ENCODE data around the gene UNC93B1. TPM values are rescaled to one million over a fixed set of nuclear protein-coding genes. Genes with fewer than 3 reads are reported as not detected.

Gene UNC93B1
- total and polyA plus RNA-seq, 2 of the 8 experiments (the other 6 are each of a cell fraction or from before 2014, with no cell fraction given): 18.9 to 34.3 TPM

GRCh38 chr11:67983951-67984350, 19.9 kb downstream of the UNC93B1 start:
- Histone ChIP-seq H4K91ac (replicated peaks; ENCODE audit: insufficient read length, low read length) (no peak overlapping the region), H3K79me1 (ENCODE audit: low read depth, low read length) (no peaks in the 10 kb centered on the region), H3K18ac (ENCODE audit: extremely low read depth, low read length) (no peak overlapping the region), H3K27ac (ENCODE audit: low read depth, low read length) (no peak overlapping the region), H3K23ac (ENCODE audit: insufficient read length) (no peak overlapping the region), H2BK20ac (ENCODE audit: low read length) (no peak overlapping the region), H4K5ac (ENCODE audit: insufficient read length, low read depth, low read length) (no peak overlapping the region), H3K9ac (replicated peaks in 1 of 4; ENCODE audit: extremely low read depth in 1 of 4, low read depth in 3 of 4, low read length in 3 of 4) (no peak overlapping the region), H3K14ac (ENCODE audit: insufficient read length) (no peak overlapping the region), H3K4me2 (ENCODE audit: insufficient read depth in 1 of 2, low read depth in 2 of 2, low read length in 2 of 2) (no peak overlapping the region), H2BK5ac (ENCODE audit: low read depth, low read length) (no peak overlapping the region), H3K56ac (replicated peaks; ENCODE audit: insufficient read length, low read depth, low read length) (no peak overlapping the region), H3K4me1 (replicated peaks in 1 of 4; ENCODE audit: control insufficient read depth in 3 of 4, insufficient read depth in 4 of 4, low read length in 3 of 4) (peaks cover 0 to 2% (median under 1%) of the 10 kb centered on the region in 4 experiments; a peak in 1 of 7 replicates), H2BK15ac (ENCODE audit: low read length) (no peak overlapping the region), H2BK120ac (replicated peaks; ENCODE audit: low read depth, low read length) (no peak overlapping the region), H3K9me3 (ENCODE audit: insufficient read depth in 2 of 2, low read depth in 1 of 2, low read length in 1 of 2) (no peaks in the 10 kb centered on the region), H3K79me2 (ENCODE audit: control insufficient read depth in 1 of 2, insufficient read depth in 2 of 2, low read length in 2 of 2) (no peaks in the 10 kb centered on the region), H3K4ac (replicated peaks; ENCODE audit: insufficient read length, low read depth, low read length) (no peak overlapping the region), H4K8ac (ENCODE audit: extremely low read depth, insufficient read depth, low read length) (no peak overlapping the region), H2BK12ac (ENCODE audit: low read depth, low read length) (no peak overlapping the region), H4K20me1 (replicated peaks in 1 of 2; ENCODE audit: control insufficient read depth in 1 of 2, insufficient read depth in 2 of 2, low read length in 2 of 2) (no peaks in the 10 kb centered on the region), H2AK5ac (ENCODE audit: low read depth, low read length) (no peak overlapping the region), H3K36me3 (ENCODE audit: control insufficient read depth in 2 of 4, insufficient read depth in 4 of 4, low read length in 3 of 4) (no peaks in the 10 kb centered on the region), H3K23me2 (ENCODE audit: low read depth, low read length) (no peaks in the 10 kb centered on the region), H3K27me3 (replicated peaks in 1 of 4; ENCODE audit: control insufficient read depth in 3 of 4, extremely low read depth in 1 of 4, insufficient read depth in 3 of 4, low read length in 3 of 4) (no peaks in the 10 kb centered on the region), H2AFZ (ENCODE audit: low read length) (no peak overlapping the region), H3K4me3 (ENCODE audit: extremely low read depth in 1 of 4, insufficient read depth in 2 of 4, low read depth in 3 of 4, low read length in 4 of 4) (no peak overlapping the region)
- 89% methylated on average over 21 of the region's 29 CpGs; no CpG with 5 or more reads in 1 of the 2 experiments for WGBS, 2 experiments (ENCODE audit: extremely low coverage in 1 of 2, insufficient coverage in 1 of 2, insufficient read length in 1 of 2, insufficient replicate concordance in 2 of 2, low coverage in 1 of 2, low lambda C conversion rate in 2 of 2, missing lambda C conversion rate in 1 of 2)
- FAIRE-seq (no peak), DNase-seq (ENCODE audit: low read depth in 1 of 2, low spot score in 2 of 2) (no peak)
- POLR2A ChIA-PET (ENCODE audit: partially characterized antibody): no interaction called here
- CTCF ChIA-PET (ENCODE audit: partially characterized antibody): no interaction called here
- TF ChIP-seq GTF2F1 (IDR thresholded peaks at IDR 0.05; ENCODE audit: borderline replicate concordance, low read depth, low read length): no peak
- no peak for TF ChIP-seq POU5F1 (IDR thresholded peaks at IDR 0.05; ENCODE audit: low read depth, low read length)
- TF ChIP-seq TEAD4 (IDR thresholded peaks at IDR 0.05; ENCODE audit: low read depth, low read length): no peak
- TF ChIP-seq CREB1 (IDR thresholded peaks at IDR 0.05): no peak
- no peak for TF ChIP-seq JUND (IDR thresholded peaks at IDR 0.05; ENCODE audit: low read length)
- no peak for TF ChIP-seq ATF2 (IDR thresholded peaks at IDR 0.05; ENCODE audit: low read length)
- TF ChIP-seq, protein P1, sequence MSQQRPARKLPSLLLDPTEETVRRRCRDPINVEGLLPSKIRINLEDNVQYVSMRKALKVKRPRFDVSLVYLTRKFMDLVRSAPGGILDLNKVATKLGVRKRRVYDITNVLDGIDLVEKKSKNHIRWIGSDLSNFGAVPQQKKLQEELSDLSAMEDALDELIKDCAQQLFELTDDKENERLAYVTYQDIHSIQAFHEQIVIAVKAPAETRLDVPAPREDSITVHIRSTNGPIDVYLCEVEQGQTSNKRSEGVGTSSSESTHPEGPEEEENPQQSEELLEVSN (IDR thresholded peaks at IDR 0.05): no peak
- no peak for TF ChIP-seq EZH2 (IDR thresholded peaks at IDR 0.05; ENCODE audit: low read depth, low read length, severe bottlenecking)
- TF ChIP-seq RNF2 (IDR thresholded peaks at IDR 0.05; ENCODE audit: borderline replicate concordance, low read depth, low read length, missing control alignments, poor library complexity, severe bottlenecking): no peak
- no peak for TF ChIP-seq POLR2AphosphoS5 (IDR thresholded peaks at IDR 0.05; ENCODE audit: low read depth, low read length)
- no peak for TF ChIP-seq SIRT6 (IDR thresholded peaks at IDR 0.05; ENCODE audit: low read length)
- no peak for TF ChIP-seq BCL11A (IDR thresholded peaks at IDR 0.05; ENCODE audit: low read depth in 2 of 2, low read length in 2 of 2)
- TF ChIP-seq TBP (IDR thresholded peaks at IDR 0.05; ENCODE audit: low read depth, low read length): no peak

Measured in H1 (cell line).